Measurements from ENCODE around the gene PROP1.
"Not testable (repeated sequence)": the region's sequence is repeated elsewhere in the genome, so short reads cannot be mapped to it uniquely, and the experiment has no call there.

GRCh38 chr5:177977600-177977999 lies 18.4 kb downstream of the PROP1 start:
- TF ChIP-seq HOXA7 (CRISPR knock-in tag; IDR thresholded peaks at IDR 0.05); CEBPB (IDR thresholded peaks at IDR 0.05); CTCF (IDR thresholded peaks at IDR 0.05); SMC3 (IDR thresholded peaks at IDR 0.05); PBX3 (IDR thresholded peaks at IDR 0.05); REST (IDR thresholded peaks at IDR 0.05); POLR2A (IDR thresholded peaks at IDR 0.05; ENCODE audit: low read length); RAD21 (conservative IDR thresholded peaks at IDR 0.05 in 1 of 2, IDR thresholded peaks at IDR 0.05 in 1 of 2); SREBF2 (IDR thresholded peaks at IDR 0.05); RCOR1 (IDR thresholded peaks at IDR 0.05; ENCODE audit: low read depth, low read length); MAZ (IDR thresholded peaks at IDR 0.05; ENCODE audit: borderline replicate concordance, low read depth, low read length): not testable (repeated sequence)

Measured in A549 (cell line).